Measurements from ENCODE around the gene DKKL1.

DKKL1 gene

DNA sequence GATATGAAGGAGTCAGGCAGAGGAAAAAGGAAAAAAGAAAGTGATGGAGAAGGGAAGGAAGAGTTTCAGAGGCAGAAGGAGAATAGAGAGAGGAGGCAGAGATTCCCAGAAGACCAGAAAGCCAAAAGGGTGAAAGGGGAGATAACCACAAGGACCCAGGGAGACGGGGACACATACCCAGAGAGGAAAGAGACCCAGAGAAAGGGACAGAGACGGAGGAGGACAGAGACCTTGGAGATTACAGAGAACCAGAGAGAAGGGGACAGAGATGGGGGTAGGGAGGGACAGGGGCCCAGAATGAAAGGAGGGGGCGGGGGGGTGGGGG lies 58.2 kb downstream of the DKKL1 start:
- Histone ChIP-seq H3K36me3 (ENCODE audit: insufficient read depth, insufficient read length, low read length) (no peaks in the 10 kb centered on the region), H3K27me3 (ENCODE audit: insufficient read depth, insufficient read length) (peaks cover 58% of the 10 kb centered on the region), H3K9me3 (ENCODE audit: insufficient read depth, low read length) (no peaks in the 10 kb centered on the region), H3K4me3 (ENCODE audit: insufficient read length, low read depth) (no peak overlapping the region), H3K4me1 (ENCODE audit: insufficient read depth, insufficient read length) (peaks cover 14% of the 10 kb centered on the region), H3K9ac (ENCODE audit: insufficient read length, low read depth) (no peak overlapping the region)
- no peak for DNase-seq (ENCODE audit: low read depth, low spot score)
- no peak for TF ChIP-seq SUZ12 (IDR thresholded peaks at IDR 0.05; ENCODE audit: extremely low read depth, insufficient read depth, insufficient read length)

DNA sequence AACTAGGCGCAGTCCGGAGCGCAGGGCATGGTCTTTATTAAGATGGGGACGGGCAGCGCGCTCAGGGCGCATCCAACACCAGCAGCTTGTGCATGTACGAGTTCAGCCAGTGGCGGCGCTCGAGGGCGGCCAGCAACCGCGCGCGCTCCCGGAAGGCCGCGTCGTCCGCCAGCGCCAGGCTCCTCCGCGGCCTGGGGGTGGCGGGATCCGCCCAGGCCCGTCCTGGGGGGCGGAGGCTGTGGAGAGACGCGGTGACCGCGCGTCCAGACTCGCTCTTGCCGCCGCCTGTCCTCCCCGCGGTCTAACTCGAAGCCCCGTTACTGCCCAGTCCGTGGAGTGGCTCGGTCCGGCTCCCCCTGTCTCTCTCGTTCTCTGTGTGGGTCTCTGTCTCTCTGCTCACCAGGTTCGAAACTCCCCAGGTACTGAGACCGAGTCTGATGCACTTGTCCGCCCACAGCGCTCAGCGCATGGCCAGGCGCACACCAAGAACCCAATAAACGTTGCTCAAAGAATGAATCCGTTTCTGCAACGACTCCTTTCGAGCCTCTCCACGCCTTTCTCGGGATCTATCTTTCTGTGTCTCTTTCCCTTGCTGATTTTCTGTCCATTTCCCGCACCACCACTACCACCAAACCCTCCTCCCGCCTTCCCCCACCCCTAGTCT lies 58.9 kb downstream of the DKKL1 start:
- Histone ChIP-seq H3K27me3 (ENCODE audit: insufficient read depth, insufficient read length) (peaks cover 64% of the 10 kb centered on the region), H3K4me3 (ENCODE audit: insufficient read length, low read depth) (peak overlapping the region; percentile 21)

DNA sequence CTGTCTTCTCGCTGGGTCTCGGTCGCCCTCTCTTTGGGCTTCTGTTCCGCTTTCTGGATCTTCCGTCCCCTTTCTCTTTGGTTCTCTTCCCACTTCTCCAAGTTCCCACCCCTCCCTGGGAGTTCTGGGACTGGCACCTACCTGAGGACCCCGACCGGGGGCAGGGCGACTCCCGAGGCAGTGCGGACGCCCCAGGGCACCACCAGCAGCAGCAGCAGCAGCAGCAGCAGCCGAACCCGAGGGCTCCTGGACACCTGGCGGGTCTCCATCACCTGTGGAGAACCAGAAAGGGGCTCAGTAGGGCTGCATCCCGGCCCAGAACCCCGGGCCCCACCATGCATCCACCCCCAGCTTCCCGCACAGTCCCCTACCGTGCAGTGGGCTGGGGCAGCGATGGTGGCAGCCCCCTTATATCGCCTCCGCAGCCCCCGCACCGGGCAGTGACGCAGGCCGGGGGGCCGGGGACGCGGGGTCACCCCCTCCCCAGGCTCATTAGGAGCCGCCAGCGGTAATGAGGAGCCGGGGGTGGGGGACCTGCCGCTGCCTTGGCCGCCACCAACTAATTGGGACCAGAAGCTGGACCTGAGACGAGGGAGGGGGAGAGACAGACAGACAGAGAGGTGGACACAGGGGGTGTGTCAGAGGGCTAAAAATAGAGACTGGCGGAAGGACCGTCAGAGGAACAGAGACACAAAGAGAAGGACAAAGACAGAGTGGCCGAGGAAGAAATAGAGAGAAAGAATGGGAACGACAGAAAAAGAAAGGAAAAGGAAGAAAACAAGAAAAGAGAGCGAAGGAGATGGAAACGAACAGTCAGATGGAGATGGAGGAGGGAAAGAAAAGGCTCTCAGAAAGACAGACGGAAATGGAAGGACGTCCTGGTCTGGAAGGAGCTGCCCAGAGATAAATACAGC lies 59.7 kb downstream of the DKKL1 start, which contains the start of gene PTH2:
PTH2 (minus strand) TSS at position 371 of the 914 bp plus-strand sequence; CDS start at position 269, 102 bp downstream.
- TF ChIP-seq SUZ12 (IDR thresholded peaks at IDR 0.05; ENCODE audit: extremely low read depth, insufficient read depth, insufficient read length) (no peak), YY1 (IDR thresholded peaks at IDR 0.05; ENCODE audit: insufficient read depth, insufficient read length) (no peak), ZNF274 (IDR thresholded peaks at IDR 0.05; ENCODE audit: low read depth, low read length) (no peak)
- Histone ChIP-seq H3K9ac (ENCODE audit: insufficient read length, low read depth) (peak within 1 kb of the TSS; percentile 61), H3K27me3 (ENCODE audit: insufficient read depth, insufficient read length) (peaks cover 64% of the 10 kb centered on the region), H3K4me3 (ENCODE audit: insufficient read length, low read depth) (peak within 1 kb of the TSS; percentile 21), H3K36me3 (ENCODE audit: insufficient read depth, insufficient read length, low read length) (no peaks in the 10 kb centered on the region), H3K4me1 (ENCODE audit: insufficient read depth, insufficient read length) (peaks cover 11% of the 10 kb centered on the region), H3K9me3 (ENCODE audit: insufficient read depth, low read length) (no peaks in the 10 kb centered on the region)
- no peak for DNase-seq (ENCODE audit: low read depth, low spot score)

More for the DNA sequence above, 58.9 kb downstream of the DKKL1 start:
- Histone ChIP-seq H3K4me1 (ENCODE audit: insufficient read depth, insufficient read length) (peaks cover 11% of the 10 kb centered on the region), H3K9me3 (ENCODE audit: insufficient read depth, low read length) (no peaks in the 10 kb centered on the region), H3K36me3 (ENCODE audit: insufficient read depth, insufficient read length, low read length) (no peaks in the 10 kb centered on the region), H3K9ac (ENCODE audit: insufficient read length, low read depth) (peak overlapping the region; percentile 61)
- TF ChIP-seq YY1 (IDR thresholded peaks at IDR 0.05; ENCODE audit: insufficient read depth, insufficient read length) (no peak), ZNF274 (IDR thresholded peaks at IDR 0.05; ENCODE audit: low read depth, low read length) (no peak), SUZ12 (IDR thresholded peaks at IDR 0.05; ENCODE audit: extremely low read depth, insufficient read depth, insufficient read length) (no peak)
- no peak for DNase-seq (ENCODE audit: low read depth, low spot score)

DNA sequence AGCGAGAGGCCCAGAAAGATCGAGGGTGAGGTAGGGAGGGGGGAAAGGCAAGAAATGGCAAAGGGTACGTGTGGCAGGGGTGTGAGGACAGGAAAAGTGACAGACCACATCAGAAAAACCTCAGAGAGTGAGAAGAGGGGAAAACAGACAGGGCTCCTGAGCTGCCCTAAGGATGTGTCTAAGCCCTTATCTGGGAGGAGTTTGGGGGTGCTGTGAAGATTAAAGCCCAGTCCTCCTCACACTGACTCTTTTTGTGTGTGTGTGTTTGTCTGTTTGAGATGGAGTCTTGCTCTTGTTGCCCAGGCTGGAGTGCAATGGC lies 60.3 kb downstream of the DKKL1 start:
- Histone ChIP-seq H3K9me3 (ENCODE audit: insufficient read depth, low read length) (no peaks in the 10 kb centered on the region), H3K9ac (ENCODE audit: insufficient read length, low read depth) (peak overlapping the region; percentile 2), H3K4me1 (ENCODE audit: insufficient read depth, insufficient read length) (peaks cover 11% of the 10 kb centered on the region), H3K27me3 (ENCODE audit: insufficient read depth, insufficient read length) (peaks cover 64% of the 10 kb centered on the region), H3K36me3 (ENCODE audit: insufficient read depth, insufficient read length, low read length) (no peaks in the 10 kb centered on the region), H3K4me3 (ENCODE audit: insufficient read length, low read depth) (no peak overlapping the region)
- no peak for TF ChIP-seq ZNF274 (IDR thresholded peaks at IDR 0.05; ENCODE audit: low read depth, low read length)
- no peak for TF ChIP-seq YY1 (IDR thresholded peaks at IDR 0.05; ENCODE audit: insufficient read depth, insufficient read length)
- TF ChIP-seq SUZ12 (IDR thresholded peaks at IDR 0.05; ENCODE audit: extremely low read depth, insufficient read depth, insufficient read length), result no peak
- DNase-seq (ENCODE audit: low read depth, low spot score), result no peak
